Stimulated activated naive CD8-positive, alpha-beta T cell treated with anti-CD3 and anti-CD28 coated beads, Interleukin-15, Interleukin-2, amounts not matched to agents 100 ng/mL and 50 ng/mL, for 24 hours (primary cell): ENCODE results near the gene PIGM.

ENCODE experiments used
- H3K27ac Mint-ChIP-seq: one replicate; pipeline ENCODE4 v1.8.0; 2021; ENCODE audit warnings: mild to moderate bottlenecking, mixed read lengths
- H3K27me3 Mint-ChIP-seq: one replicate; pipeline ENCODE4 v1.8.0; 2021; ENCODE audit warnings: mixed read lengths
- H3K36me3 Mint-ChIP-seq: one replicate; pipeline ENCODE4 v1.8.0; 2021; ENCODE audit warnings: low read depth, mixed read lengths
- H3K4me1 Mint-ChIP-seq: one replicate; pipeline ENCODE4 v1.8.0; 2021; ENCODE audit warnings: low read depth, mixed read lengths
- H3K4me3 Mint-ChIP-seq: one replicate; pipeline ENCODE4 v1.8.0; 2021; ENCODE audit warnings: mild to moderate bottlenecking, mixed read lengths
- H3K9me3 Mint-ChIP-seq: one replicate; pipeline ENCODE4 v1.8.0; 2021; ENCODE audit warnings: mixed read lengths

PIGM gene

GRCh38 chr1:159977364-159978106 is 54.3 kb downstream of the PIGM start:
- H3K27me3 Mint-ChIP-seq, result peaks cover 19% of the 10 kb centered on the region
- H3K4me3 Mint-ChIP-seq, result no peak overlapping the region
- H3K4me1 Mint-ChIP-seq, result no peaks in the 10 kb centered on the region
- no peaks in the 10 kb centered on the region for H3K9me3 Mint-ChIP-seq
- no peak overlapping the region for H3K27ac Mint-ChIP-seq
- no peaks in the 10 kb centered on the region for H3K36me3 Mint-ChIP-seq
